ENCODE results near the gene CYTH4.
"Not testable (repeated sequence)": the region's sequence is repeated elsewhere in the genome, so short reads cannot be mapped to it uniquely, and the experiment has no call there.

Gene CYTH4, protein sequence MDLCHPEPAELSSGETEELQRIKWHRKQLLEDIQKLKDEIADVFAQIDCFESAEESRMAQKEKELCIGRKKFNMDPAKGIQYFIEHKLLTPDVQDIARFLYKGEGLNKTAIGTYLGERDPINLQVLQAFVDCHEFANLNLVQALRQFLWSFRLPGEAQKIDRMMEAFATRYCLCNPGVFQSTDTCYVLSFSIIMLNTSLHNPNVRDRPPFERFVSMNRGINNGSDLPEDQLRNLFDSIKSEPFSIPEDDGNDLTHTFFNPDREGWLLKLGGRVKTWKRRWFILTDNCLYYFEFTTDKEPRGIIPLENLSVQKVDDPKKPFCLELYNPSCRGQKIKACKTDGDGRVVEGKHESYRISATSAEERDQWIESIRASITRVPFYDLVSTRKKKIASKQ

GRCh38 chr22:37282385-37282677, at the start of gene CYTH4:
Gene CYTH4 (plus strand): TSS chr22:37282508. CDS start chr22:37282570, 62 bp downstream.
- DNase-seq (ENCODE audit: low read depth), result peak; percentile 60

DNA sequence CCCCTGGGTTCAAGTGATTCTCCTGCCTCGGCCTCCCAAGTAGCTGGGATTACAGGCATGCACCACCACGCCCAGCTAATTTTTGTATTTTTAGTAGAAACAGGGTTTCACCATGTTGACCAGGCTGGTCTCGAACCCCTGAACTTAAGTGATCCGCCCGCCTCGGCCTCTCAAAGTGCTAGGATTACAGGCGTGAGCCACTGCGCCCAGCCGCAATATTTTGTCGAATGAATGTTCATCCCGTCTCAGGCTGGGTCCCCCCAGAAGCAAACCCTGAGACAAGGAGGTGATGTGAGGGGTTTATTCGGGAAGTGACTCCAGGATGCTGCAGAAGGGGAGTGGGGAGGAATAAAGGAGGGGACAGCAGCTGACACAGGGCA, 48.9 kb upstream of the CYTH4 start:
- DNase-seq (ENCODE audit: low read depth), result not testable (repeated sequence)

DNA sequence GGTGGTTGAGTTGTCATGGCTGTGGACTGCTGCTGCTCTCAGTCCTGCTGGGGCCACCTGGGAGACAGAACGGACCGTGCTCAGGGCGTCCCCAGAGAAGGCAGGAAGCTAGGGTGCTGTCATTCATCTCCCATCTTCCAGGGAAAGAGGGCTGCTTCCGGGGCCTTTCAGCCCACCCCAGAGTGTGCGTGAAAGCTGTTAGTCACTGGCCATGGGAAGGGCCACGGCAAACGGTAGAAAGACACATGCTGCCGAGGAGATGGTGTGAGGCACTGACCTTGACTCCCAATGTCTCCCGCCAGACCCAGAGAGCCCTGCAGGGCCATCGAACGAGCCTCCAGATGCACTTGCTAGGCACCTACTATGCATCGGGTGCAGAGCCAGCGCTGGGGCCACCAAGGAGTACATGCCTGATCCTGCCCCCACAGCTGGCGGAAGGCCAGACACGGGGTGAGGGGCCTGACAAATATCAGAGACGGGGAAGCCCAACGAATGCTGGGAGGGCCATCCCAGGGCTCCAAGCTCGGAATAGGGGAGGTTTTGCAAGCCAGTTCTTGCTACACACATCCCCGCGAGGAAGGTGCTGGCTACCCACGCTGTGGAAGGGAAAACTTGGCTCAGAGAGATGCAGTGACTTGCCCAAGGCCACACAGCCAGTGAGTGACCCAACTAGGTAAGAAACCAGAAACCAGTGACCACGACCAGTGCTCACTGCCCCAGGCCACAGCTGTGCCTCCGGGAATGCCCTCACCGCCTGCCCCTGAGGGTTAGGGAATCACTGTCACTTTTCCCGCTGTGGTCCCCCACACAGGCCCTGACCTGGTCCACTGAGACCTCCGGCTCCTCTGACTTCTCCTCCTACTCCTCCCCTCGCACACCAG, 48.3 kb upstream of the CYTH4 start:
- no peak for DNase-seq (ENCODE audit: low read depth)

- no peak for DNase-seq (ENCODE audit: low read depth)
Measured at GRCh38 chr22:37234736-37235711, 47.3 kb upstream of the CYTH4 start.

- DNase-seq (ENCODE audit: low read depth), result no peak
Measured at GRCh38 chr22:37235897-37236607, 46.3 kb upstream of the CYTH4 start.

DNA sequence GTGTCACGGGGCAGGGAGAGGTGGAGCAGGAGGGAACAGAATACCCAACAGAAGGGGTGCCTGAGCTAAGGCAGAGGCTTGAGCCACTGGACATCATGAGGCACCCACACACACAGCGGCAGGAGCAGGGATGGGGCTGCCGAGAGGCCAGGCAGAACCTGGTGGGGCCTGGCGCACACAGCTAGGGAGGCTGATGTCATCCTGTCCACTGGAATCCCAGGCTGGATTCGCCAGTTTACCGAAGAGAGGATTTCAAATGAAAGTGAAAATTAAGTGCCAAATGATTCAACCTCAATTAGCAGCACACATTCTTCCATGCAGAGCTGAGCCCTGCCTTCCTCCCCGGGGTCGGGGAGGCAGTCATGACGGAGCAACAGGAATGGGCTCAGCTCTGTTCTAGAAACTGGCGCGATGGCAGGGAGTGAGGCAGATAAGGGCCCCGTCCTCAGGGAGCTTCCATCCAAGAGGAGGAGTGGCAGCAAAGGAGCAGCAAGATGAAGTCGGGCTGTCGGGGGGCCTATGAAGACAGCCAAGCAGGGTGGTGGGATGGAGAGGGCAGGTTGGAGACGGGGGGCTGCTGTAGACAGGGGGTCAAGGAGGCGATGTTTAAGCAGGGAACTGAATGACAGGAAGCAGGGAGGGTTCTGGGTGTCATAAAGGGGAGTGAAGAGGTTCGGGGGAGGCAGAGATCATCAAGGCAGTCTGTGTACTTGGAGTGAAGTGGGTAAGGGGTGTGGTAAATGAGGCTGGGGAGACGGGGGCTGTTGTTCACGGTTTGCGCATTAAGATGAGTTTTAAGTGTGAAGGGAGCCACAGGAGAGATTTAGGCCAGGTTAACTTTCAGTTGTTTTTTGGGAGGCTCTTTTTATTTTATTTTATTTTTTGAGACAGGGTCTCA, 44.7 kb upstream of the CYTH4 start:
- no peak for DNase-seq (ENCODE audit: low read depth)

GRCh38 chr22:37239336-37240239, 42.7 kb upstream of the CYTH4 start:
- DNase-seq (ENCODE audit: low read depth), result no peak

- DNase-seq (ENCODE audit: low read depth), result no peak
Measured at GRCh38 chr22:37240240-37240940, 41.9 kb upstream of the CYTH4 start.

GRCh38 chr22:37240941-37241320, 41.4 kb upstream of the CYTH4 start:
- DNase-seq (ENCODE audit: low read depth), result no peak

DNA sequence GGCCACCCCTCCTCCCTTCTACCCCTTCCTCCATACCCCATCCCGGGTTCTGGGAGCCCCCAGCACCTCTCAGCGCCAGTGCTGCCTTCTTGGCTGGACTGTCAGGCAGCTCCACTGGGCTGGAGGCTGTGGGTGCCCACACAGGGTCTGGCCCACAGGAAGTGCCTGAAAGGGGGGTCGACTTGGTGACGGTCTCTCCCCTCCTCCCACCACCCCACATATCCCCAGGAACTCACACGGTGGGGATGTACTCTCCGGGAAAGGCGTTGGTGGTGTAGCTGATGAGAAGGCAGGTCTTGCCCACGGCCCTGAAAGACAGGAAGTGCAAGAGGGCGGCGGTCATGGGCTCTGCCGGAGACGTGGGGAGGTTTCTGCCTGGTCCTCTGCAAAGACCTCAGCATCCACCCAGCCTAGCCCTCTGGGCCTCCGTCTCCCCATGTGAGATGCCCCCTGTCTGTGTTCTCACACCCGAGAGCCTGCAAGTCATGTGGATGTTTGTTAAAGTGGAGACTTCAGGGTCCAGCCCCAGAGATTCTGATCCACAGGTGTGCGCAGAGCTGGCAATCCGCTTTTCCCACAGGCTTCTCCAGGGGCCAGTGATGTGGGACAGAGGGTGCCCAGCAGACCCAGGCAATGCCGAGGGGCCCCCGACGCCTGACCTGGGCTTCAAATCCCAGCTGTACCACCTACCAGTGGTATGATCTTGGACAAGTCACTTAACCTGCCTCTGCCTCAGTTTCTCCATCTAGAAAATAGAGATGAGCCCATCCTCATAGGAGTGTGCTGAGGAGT, 40.8 kb upstream of the CYTH4 start:
- DNase-seq (ENCODE audit: low read depth), result no peak

DNA sequence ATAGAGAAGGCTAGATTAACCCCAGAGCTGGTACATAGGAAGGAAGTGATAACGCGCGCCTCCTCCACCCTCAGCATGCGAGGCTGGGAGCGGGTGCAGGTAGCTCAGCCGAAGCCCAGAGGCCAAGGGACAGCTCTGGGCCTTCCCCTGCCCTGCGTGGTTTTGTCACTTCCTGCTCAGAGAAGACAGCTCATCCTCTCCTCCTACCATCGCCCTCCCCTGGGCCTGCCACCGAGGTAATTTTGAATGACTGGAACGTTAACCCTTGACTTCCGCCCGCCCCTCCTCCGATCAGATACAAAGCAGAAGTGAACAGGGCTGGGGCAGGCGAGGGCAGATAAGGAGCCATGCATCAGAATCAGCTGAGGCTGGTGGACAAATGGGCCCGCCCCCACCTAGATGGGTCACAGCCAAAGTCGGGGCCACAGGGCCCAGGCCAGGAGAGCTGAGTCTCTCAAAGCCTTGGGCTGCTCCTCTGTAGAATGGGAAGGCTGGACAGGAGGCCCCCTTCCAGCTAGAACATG, 39.9 kb upstream of the CYTH4 start:
- peak; percentile 89 for DNase-seq (ENCODE audit: low read depth)

DNA sequence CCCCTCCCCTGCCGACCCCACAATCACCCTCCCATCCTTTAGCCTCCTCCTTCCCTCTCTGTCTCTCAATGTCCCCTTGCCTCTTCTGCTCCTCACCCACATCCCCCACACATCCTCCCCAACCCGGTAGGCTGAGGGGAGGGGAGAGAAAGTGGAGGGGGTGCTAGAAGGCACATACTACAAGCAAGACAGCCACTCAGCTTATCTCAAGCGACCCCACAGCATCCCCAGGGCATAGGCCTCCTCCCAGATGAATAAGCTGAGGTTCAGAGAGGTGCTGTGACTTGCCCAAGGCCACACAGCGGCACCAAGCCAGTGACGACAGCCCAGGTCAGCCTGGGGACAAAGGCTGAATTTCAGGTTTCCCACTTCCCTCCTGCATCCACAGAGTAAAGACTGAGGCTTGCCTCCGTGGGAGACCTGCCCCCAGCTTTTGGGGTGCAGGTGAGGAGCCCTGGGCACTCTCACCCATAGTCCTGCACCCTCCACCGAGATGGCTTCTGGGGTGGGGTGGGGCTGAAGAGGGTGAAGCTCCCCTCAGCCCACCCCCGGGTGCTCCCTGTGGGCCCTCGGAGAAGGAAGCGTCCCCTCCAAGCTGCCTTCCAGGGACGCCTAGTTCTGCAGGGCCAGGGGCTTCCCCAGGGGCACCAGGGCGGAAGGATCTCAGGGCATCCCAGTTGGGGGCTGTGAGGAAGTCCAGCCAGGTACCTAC, 38.8 kb upstream of the CYTH4 start:
- no peak for DNase-seq (ENCODE audit: low read depth)

DNA sequence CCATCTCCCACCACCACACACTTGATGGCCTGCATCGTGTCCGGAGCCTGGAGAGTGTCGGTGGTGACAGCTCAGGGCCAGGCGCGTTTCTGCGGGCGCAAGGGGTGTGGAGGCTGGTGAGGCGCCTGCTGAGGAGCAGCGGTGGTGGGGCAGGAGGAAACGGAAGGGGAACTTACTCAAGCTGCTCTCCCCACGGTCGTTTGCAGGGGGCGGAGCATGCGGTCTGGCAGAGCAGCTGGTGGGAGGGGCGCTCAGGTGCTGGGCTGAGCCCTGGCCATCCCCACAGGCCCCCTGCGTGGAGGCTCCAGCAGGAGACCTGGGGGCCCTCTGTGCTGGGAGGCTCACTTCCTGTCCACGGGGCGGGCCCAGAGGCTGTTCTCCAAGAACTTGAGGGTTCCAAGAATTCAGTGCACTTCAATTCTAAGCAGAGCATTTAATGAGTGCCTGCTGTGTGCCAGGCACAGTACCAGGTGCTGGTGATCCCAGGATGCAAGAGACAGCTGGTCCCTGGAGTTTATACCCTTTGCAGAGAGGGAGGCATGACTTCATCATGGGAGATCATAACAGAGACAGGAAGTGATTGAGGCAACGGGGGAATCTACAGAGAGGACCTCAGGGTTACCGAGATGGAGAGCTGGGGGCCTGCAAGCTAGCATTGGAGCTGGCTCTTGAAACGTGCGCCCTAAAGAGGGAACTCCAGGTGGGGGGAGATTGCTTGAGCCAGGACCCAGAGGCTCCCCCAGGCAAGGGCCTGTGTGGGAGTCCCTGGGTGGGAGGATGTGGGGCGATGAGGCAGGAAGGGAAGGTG, 38.0 kb upstream of the CYTH4 start, which contains the start of gene RAC2:
RAC2 (minus strand) TSS at position 156 of the 808 bp plus-strand sequence; CDS start at position 35, 121 bp downstream.
- DNase-seq (ENCODE audit: low read depth), result peak; percentile 86

DNA sequence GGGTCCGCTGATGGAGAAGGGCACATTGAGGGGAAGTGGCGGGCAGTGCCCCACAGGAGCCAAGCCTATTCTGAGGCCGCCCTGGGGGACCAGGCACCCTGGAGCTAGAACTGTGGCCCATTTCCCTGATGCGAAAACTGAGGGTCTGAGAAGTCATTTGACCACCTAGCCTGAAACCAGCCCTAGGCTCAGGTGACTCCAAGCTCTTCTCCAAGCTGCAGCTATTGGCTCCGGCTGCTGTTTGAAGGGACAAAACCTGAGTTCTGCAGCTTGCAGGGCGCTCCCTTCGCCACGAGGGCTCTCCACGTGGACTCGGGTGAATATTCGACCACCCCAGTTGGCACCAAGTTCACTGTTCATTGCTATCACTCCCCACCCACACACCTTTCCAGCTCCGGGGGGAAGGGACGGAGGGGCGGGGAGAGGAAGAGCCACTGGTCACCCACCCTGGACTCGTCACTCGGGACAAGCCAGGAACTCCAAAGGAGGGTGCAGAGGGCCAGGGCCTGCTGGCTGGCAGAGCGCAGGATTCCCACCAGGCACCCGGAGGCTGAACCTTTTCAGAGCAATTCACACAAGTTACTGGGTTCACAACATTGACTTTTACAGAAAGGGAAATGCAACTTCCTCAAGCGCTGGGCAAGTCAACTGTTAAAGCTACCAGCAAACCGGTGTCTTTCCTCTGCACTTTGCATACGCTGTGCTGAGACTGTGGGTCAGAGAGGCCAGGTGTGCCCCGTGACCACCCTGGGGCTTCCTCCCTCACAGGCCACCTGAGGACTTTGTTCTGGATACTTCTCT, 37.2 kb upstream of the CYTH4 start:
- DNase-seq (ENCODE audit: low read depth), result no peak

GRCh38 chr22:37245740-37246139, 36.6 kb upstream of the CYTH4 start:
- no peak for DNase-seq (ENCODE audit: low read depth)
